Keratinocyte (primary cell): ENCODE results near the gene GLE1.

ENCODE experiments used
- EZH2 ChIP-seq: IDR thresholded peaks from one replicate; pipeline ENCODE4 v1.6.1; 2012; ENCODE audit warnings: inconsistent platforms, mild to moderate bottlenecking, low read length, moderate library complexity
- TF ChIP-seq, protein P1 (sequence below), 3 experiments: IDR thresholded peaks in 1 of 3; conservative IDR thresholded peaks in 1 of 3; optimal IDR thresholded peaks in 1 of 3; 2 replicates in 2 of 3; 3 replicates in 1 of 3; pipeline versions ENCODE3 to v1.5.1; 2011; ENCODE audit warnings: low read length in 3 of 3, mild to moderate bottlenecking in 3 of 3, moderate library complexity in 2 of 3, control low read depth in 1 of 3, inconsistent platforms in 1 of 3; ENCODE audit not compliant: insufficient read depth in 2 of 3; ENCODE audit errors: extremely low read depth in 1 of 3

- TF ChIP-seq, protein P1, sequence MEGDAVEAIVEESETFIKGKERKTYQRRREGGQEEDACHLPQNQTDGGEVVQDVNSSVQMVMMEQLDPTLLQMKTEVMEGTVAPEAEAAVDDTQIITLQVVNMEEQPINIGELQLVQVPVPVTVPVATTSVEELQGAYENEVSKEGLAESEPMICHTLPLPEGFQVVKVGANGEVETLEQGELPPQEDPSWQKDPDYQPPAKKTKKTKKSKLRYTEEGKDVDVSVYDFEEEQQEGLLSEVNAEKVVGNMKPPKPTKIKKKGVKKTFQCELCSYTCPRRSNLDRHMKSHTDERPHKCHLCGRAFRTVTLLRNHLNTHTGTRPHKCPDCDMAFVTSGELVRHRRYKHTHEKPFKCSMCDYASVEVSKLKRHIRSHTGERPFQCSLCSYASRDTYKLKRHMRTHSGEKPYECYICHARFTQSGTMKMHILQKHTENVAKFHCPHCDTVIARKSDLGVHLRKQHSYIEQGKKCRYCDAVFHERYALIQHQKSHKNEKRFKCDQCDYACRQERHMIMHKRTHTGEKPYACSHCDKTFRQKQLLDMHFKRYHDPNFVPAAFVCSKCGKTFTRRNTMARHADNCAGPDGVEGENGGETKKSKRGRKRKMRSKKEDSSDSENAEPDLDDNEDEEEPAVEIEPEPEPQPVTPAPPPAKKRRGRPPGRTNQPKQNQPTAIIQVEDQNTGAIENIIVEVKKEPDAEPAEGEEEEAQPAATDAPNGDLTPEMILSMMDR (optimal IDR thresholded peaks at IDR 0.05 in 1 of 3, IDR thresholded peaks at IDR 0.05 in 1 of 3, conservative IDR thresholded peaks at IDR 0.05 in 1 of 3; ENCODE audit: extremely low read depth in 1 of 3, insufficient read depth in 2 of 3, low read length in 3 of 3) = no peak
- no peak for TF ChIP-seq EZH2
These were observed 52.6 kb downstream of the GLE1 start for GRCh38 chr9:128556926-128557634.
